Measurements from ENCODE around the gene DRGX. TPM values are rescaled to one million over a fixed set of nuclear protein-coding genes. Genes with fewer than 3 reads are reported as not detected.

DRGX gene
- total RNA-seq, 1 donor = not detected

DNA sequence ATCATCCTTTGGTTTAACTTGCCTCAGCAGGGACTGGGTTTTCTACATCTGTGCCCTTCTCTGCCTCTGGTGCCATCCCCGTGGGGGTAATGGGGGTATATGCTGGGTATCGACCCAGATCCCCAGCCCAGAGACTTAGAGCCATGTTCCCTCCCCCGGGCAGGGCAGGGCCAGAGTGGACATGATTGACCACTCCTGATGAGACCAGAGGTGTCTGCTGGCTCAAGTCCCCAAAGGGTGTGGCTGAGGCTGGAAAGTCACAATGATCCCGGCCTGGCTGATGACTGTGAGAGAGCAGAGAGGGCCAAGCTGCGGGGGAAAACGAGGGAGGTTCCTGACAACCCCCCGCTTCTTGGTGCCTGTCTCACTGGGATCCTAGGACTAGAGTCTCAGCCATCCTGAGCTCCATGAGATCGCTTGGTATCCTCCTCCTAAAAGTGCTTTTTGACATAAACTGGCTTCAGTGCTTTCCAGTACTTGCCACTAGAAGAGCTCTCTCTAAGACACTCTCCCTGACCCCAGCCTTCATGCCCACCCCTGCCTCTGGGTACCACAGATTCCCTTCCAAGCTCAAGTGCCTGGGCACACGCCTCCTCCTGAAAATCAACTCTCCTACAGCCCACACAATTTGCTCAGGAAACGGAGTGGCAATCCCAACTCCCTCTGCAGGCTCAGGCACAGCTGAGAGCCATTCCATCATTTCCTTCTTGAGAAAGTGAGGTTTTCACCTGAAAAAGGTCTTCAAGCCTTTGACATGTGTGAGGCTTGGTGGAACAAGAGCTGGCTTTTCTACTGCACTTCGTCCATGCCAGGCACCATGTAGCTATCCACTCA is 33.9 kb downstream of the DRGX start:
- Histone ChIP-seq H4K20me1 (ENCODE audit: insufficient read depth, low read length) (no peaks in the 10 kb centered on the region), H3K9me3 (ENCODE audit: low read depth, low read length) (no peaks in the 10 kb centered on the region), H3K4me2 (ENCODE audit: insufficient read depth, low read length) (no peak overlapping the region), H3K4me3 (ENCODE audit: insufficient read depth, low read length) (no peak overlapping the region), H3K36me3 (ENCODE audit: insufficient read depth, low read length) (no peaks in the 10 kb centered on the region), H2AFZ (ENCODE audit: low read length) (no peak overlapping the region), H3K79me2 (ENCODE audit: insufficient read depth, low read length) (no peaks in the 10 kb centered on the region), H3K27me3 (ENCODE audit: insufficient read depth, low read length) (peaks cover 3% of the 10 kb centered on the region), H3K4me1 (ENCODE audit: insufficient read depth, low read length) (no peaks in the 10 kb centered on the region), H3K27ac (ENCODE audit: low read depth, low read length) (no peak overlapping the region)
- DNase-seq (ENCODE audit: insufficient read length, low spot score, missing footprints) = peak; percentile 35
- TF ChIP-seq, protein P1, sequence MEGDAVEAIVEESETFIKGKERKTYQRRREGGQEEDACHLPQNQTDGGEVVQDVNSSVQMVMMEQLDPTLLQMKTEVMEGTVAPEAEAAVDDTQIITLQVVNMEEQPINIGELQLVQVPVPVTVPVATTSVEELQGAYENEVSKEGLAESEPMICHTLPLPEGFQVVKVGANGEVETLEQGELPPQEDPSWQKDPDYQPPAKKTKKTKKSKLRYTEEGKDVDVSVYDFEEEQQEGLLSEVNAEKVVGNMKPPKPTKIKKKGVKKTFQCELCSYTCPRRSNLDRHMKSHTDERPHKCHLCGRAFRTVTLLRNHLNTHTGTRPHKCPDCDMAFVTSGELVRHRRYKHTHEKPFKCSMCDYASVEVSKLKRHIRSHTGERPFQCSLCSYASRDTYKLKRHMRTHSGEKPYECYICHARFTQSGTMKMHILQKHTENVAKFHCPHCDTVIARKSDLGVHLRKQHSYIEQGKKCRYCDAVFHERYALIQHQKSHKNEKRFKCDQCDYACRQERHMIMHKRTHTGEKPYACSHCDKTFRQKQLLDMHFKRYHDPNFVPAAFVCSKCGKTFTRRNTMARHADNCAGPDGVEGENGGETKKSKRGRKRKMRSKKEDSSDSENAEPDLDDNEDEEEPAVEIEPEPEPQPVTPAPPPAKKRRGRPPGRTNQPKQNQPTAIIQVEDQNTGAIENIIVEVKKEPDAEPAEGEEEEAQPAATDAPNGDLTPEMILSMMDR (IDR thresholded peaks at IDR 0.05; ENCODE audit: extremely low read depth, low read depth, low read length) = no peak

DNA sequence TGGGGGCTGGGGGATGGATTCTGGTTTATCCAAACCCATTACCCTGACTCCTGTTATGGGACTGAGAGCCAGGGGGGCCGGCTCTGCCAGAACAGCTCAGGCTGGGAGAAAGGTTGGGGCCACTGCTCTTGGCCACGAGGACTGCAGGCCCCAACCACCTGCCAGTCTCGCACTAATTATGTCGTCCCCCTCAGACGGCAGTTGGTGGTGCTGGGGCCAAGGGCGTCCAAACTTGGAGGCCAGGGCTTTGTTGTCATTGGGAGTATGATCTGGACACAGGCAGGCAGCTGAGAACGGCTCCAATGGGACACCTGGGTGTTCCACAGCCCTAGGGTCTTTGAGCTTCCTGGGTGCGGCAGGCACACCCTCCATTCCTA is 34.7 kb downstream of the DRGX start:
- no peak overlapping the region for H3K4me2 ChIP-seq (ENCODE audit: insufficient read depth, low read length)
- H3K27ac ChIP-seq (ENCODE audit: low read depth, low read length) = no peak overlapping the region
- no peaks in the 10 kb centered on the region for H4K20me1 ChIP-seq (ENCODE audit: insufficient read depth, low read length)
- H2AFZ ChIP-seq (ENCODE audit: low read length) = no peak overlapping the region
- H3K9me3 ChIP-seq (ENCODE audit: low read depth, low read length) = no peaks in the 10 kb centered on the region
- no peak overlapping the region for H3K4me3 ChIP-seq (ENCODE audit: insufficient read depth, low read length)
- H3K36me3 ChIP-seq (ENCODE audit: insufficient read depth, low read length) = no peaks in the 10 kb centered on the region
- peaks cover 3% of the 10 kb centered on the region for H3K27me3 ChIP-seq (ENCODE audit: insufficient read depth, low read length)
- TF ChIP-seq, protein P1 (IDR thresholded peaks at IDR 0.05; ENCODE audit: extremely low read depth, low read depth, low read length) = no peak
- no peaks in the 10 kb centered on the region for H3K79me2 ChIP-seq (ENCODE audit: insufficient read depth, low read length)
- no peak for DNase-seq (ENCODE audit: insufficient read length, low spot score, missing footprints)
- no peaks in the 10 kb centered on the region for H3K4me1 ChIP-seq (ENCODE audit: insufficient read depth, low read length)

DNA sequence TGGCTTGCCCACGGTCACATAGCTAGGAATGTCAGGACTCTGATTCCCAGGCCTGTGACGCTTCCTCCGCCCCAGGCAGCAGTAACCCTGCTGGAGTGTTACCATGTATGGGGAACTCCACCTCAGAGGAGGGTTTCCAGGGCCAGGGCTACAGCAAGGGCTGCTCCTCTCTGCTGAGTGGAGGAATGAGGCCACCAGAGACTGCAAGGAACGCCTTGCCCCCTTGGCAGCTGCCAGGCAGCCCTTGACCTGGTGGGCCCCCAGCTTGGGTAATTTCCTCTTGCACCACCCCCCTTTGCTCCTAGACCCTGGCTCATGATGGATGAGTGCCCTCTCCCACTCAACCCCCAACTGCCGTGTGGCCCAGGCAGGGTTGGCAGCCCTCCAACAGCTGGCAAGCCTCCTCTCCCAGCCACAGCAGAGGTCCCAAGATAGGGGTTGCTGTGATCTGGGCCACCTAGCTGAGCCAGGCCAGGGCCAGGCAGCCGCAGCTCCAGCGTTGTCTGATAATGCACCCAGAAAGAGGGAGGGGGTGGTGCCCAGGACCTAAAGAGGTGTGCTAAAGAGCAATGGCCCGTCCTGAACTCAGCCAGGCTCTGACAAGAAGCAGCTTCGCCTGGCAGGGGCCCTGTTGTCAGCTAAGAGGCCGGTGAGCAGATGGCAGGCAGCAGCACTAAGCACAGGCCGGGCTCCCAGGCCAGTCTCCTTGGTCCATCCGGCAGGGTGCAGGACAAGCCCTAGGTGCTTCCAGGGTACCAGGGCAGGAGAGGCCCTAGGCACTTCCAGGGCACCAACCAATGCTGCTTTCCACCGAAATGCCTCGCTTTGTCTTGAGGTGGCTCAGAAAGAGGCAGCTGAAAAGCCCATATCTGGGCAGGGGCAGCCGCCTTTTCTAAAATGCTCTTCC is 35.4 kb downstream of the DRGX start:
- H3K27me3 ChIP-seq (ENCODE audit: insufficient read depth, low read length) = peaks cover 3% of the 10 kb centered on the region
- no peak overlapping the region for H3K27ac ChIP-seq (ENCODE audit: low read depth, low read length)
- TF ChIP-seq, protein P1 (IDR thresholded peaks at IDR 0.05; ENCODE audit: extremely low read depth, low read depth, low read length) = no peak
- no peaks in the 10 kb centered on the region for H3K9me3 ChIP-seq (ENCODE audit: low read depth, low read length)
- H3K4me3 ChIP-seq (ENCODE audit: insufficient read depth, low read length) = no peak overlapping the region
- no peaks in the 10 kb centered on the region for H3K4me1 ChIP-seq (ENCODE audit: insufficient read depth, low read length)
- H4K20me1 ChIP-seq (ENCODE audit: insufficient read depth, low read length) = no peaks in the 10 kb centered on the region
- DNase-seq (ENCODE audit: insufficient read length, low spot score, missing footprints) = no peak
- H3K36me3 ChIP-seq (ENCODE audit: insufficient read depth, low read length) = no peaks in the 10 kb centered on the region
- no peak overlapping the region for H3K4me2 ChIP-seq (ENCODE audit: insufficient read depth, low read length)
- H2AFZ ChIP-seq (ENCODE audit: low read length) = no peak overlapping the region
- H3K79me2 ChIP-seq (ENCODE audit: insufficient read depth, low read length) = no peaks in the 10 kb centered on the region
